ENCODE results near the gene BAG3. TPM values are rescaled to one million over a fixed set of nuclear protein-coding genes. Genes with fewer than 3 reads are reported as not detected.

The BAG3 gene
- total RNA-seq, 2 experiments from 2014 or later = 1.9 to 2.6 TPM

- ChIA-PET CTCF (ENCODE audit: unreplicated experiment) (no interaction called here), POLR2A (no interaction called here)
- Histone ChIP-seq H3K27ac (ENCODE audit: low read depth, low read length, poor library complexity, severe bottlenecking) (no peak overlapping the region), H3K9me2 (ENCODE audit: insufficient read depth, low read length) (no peaks in the 10 kb centered on the region), H2AFZ (ENCODE audit: low read length) (no peak overlapping the region), H4K20me1 (ENCODE audit: insufficient read depth, low read length) (no peaks in the 10 kb centered on the region), H3K9me3 (ENCODE audit: low read length) (no peaks in the 10 kb centered on the region), H3K36me3 (ENCODE audit: insufficient read depth, low read length) (no peaks in the 10 kb centered on the region), H3K4me2 (ENCODE audit: low read length) (no peak overlapping the region), H3K4me3 (ENCODE audit: low read depth, low read length, poor library complexity, severe bottlenecking) (no peak overlapping the region), H3K4me1 (ENCODE audit: insufficient read depth, low read length, poor library complexity, severe bottlenecking) (no peaks in the 10 kb centered on the region), H3K79me2 (ENCODE audit: insufficient read depth, low read depth, low read length) (no peaks in the 10 kb centered on the region)
- DNase-seq (ENCODE audit: low spot score) = no peak
- no TSS peak for BruUV-seq (replicated peaks)
- intact Hi-C loops (cut with micrococcal nuclease; ENCODE audit: unreplicated experiment) = no loop called here
- TF ChIP-seq EZH2phosphoT487 (IDR thresholded peaks at IDR 0.05; ENCODE audit: borderline replicate concordance, low read depth, low read length) = no peak
Measured at GRCh38 chr10:119630300-119630699, 20.9 kb upstream of the BAG3 start.

GRCh38 chr10:119633538-119634218, 17.5 kb upstream of the BAG3 start:
- TF ChIP-seq EZH2phosphoT487 (IDR thresholded peaks at IDR 0.05; ENCODE audit: borderline replicate concordance, low read depth, low read length) = no peak
- no peak for TF ChIP-seq CTCF (conservative IDR thresholded peaks at IDR 0.05; ENCODE audit: low read length)
- Histone ChIP-seq H3K9me2 (ENCODE audit: insufficient read depth, low read length) (no peaks in the 10 kb centered on the region), H3K36me3 (ENCODE audit: insufficient read depth, low read length) (no peaks in the 10 kb centered on the region), H3K79me2 (ENCODE audit: insufficient read depth, low read depth, low read length) (no peaks in the 10 kb centered on the region), H3K4me1 (ENCODE audit: insufficient read depth, low read length, poor library complexity, severe bottlenecking) (no peaks in the 10 kb centered on the region), H3K4me3 (ENCODE audit: low read depth, low read length, poor library complexity, severe bottlenecking) (no peak overlapping the region), H4K20me1 (ENCODE audit: insufficient read depth, low read length) (no peaks in the 10 kb centered on the region), H3K4me2 (ENCODE audit: low read length) (no peak overlapping the region), H3K27ac (ENCODE audit: low read depth, low read length, poor library complexity, severe bottlenecking) (no peak overlapping the region), H2AFZ (ENCODE audit: low read length) (no peak overlapping the region), H3K9me3 (ENCODE audit: low read length) (no peaks in the 10 kb centered on the region)
- BruUV-seq (replicated peaks) = no TSS peak
- no peak for DNase-seq (ENCODE audit: low spot score)
- intact Hi-C loops (cut with micrococcal nuclease; ENCODE audit: unreplicated experiment) = no loop called here
- POLR2A ChIA-PET = no interaction called here
- CTCF ChIA-PET (ENCODE audit: unreplicated experiment) = no interaction called here

GRCh38 chr10:119634219-119634544, 17.0 kb upstream of the BAG3 start:
- ChIA-PET CTCF (ENCODE audit: unreplicated experiment) (no interaction called here), POLR2A (no interaction called here)
- no peak overlapping the region for H3K4me3 ChIP-seq (ENCODE audit: low read depth, low read length, poor library complexity, severe bottlenecking)
- H3K79me2 ChIP-seq (ENCODE audit: insufficient read depth, low read depth, low read length) = no peaks in the 10 kb centered on the region
- no peak overlapping the region for H3K27ac ChIP-seq (ENCODE audit: low read depth, low read length, poor library complexity, severe bottlenecking)
- H3K4me2 ChIP-seq (ENCODE audit: low read length) = no peak overlapping the region
- intact Hi-C loops (cut with micrococcal nuclease; ENCODE audit: unreplicated experiment) = no loop called here
- H3K9me2 ChIP-seq (ENCODE audit: insufficient read depth, low read length) = no peaks in the 10 kb centered on the region
- no peaks in the 10 kb centered on the region for H3K9me3 ChIP-seq (ENCODE audit: low read length)
- H3K4me1 ChIP-seq (ENCODE audit: insufficient read depth, low read length, poor library complexity, severe bottlenecking) = no peaks in the 10 kb centered on the region
- no peaks in the 10 kb centered on the region for H4K20me1 ChIP-seq (ENCODE audit: insufficient read depth, low read length)
- TF ChIP-seq CTCF (conservative IDR thresholded peaks at IDR 0.05; ENCODE audit: low read length) = no peak
- no peak overlapping the region for H2AFZ ChIP-seq (ENCODE audit: low read length)
- no TSS peak for BruUV-seq (replicated peaks)
- DNase-seq (ENCODE audit: low spot score) = no peak
- H3K36me3 ChIP-seq (ENCODE audit: insufficient read depth, low read length) = no peaks in the 10 kb centered on the region
